K562 (cell line): Measurements from ENCODE around the gene MMP24OS. TPM values are rescaled to one million over a fixed set of nuclear protein-coding genes. Genes with fewer than 3 reads are reported as not detected.

Experiments
- ATAC-seq: fragments of 200-7000 bp; cut with Tn5 transposase; 3 replicates; pipeline ENCODE4 v1.9.1; 2020; ENCODE audit warnings: moderate library complexity
- BruUV-seq: library from RNA; stranded (reverse); fragments of 400-500 nt; replicated peaks from 2 replicates; lab custom pipeline; 2021; lab: Mats Ljungman, UMichigan
- CTCF ChIA-PET: fragments of 300-600 bp; formaldehyde crosslinking; extraction: SDS; loops from one replicate; lab custom pipeline; 2021; ENCODE audit warnings: low intra/inter-chr PET ratio; lab: Yijun Ruan, JAX
- POLR2A ChIA-PET: fragments of 300-600, 350-650 bp; sonication (Branson Sonifier 250); formaldehyde crosslinking; extraction: SDS; loops from one replicate; lab custom pipeline; 2021; ENCODE audit warnings: antibody characterized with exemption, inconsistent platforms; lab: Yijun Ruan, JAX
- DNase-seq, 4 experiments: peaks; one replicate each; pipeline versions ENCODE4 v3.0.0 to v3.0.0-alpha.2; 2011 to 2018; ENCODE audit warnings: low spot score in 3 of 4, mixed read lengths in 3 of 4; ENCODE audit errors: extremely low read depth in 1 of 4
- FAIRE-seq: peaks from 2 replicates; lab custom pipeline; 2011; peaks lifted over from hg19 to GRCh38; lab: Jason Lieb, UNC
- H2AFZ ChIP-seq: 2 replicates; pipeline ENCODE4 v1.6.0; 2011; ENCODE audit warnings: low read depth, low read length, control low read depth, inconsistent platforms
- H3K27ac ChIP-seq: fragments of 200-600 bp; 3 replicates; pipeline ENCODE4 v1.8.0; 2011; ENCODE audit warnings: low read depth, mild to moderate bottlenecking, control low read depth, inconsistent platforms, low read length, moderate library complexity, mixed read lengths; ENCODE audit errors: extremely low read depth
- H3K27me3 ChIP-seq, 2 experiments: fragments of 300-600 bp in 1 of 2; 2 replicates in 1 of 2; 3 replicates in 1 of 2; pipeline versions ENCODE4 v1.6.0 to v1.8.0; 2011; ENCODE audit warnings: inconsistent platforms in 2 of 2, low read length in 2 of 2, mild to moderate bottlenecking in 1 of 2, mixed read lengths in 1 of 2, moderate library complexity in 1 of 2; ENCODE audit not compliant: control insufficient read depth in 2 of 2, insufficient read depth in 2 of 2
- H3K36me3 ChIP-seq: fragments of 300-600 bp; 3 replicates; pipeline ENCODE4 v1.8.0; 2011; ENCODE audit warnings: mild to moderate bottlenecking, low read length, inconsistent platforms; ENCODE audit not compliant: control insufficient read depth, insufficient read depth
- H3K4me1 ChIP-seq, 2 experiments: fragments of 200-600 bp in 1 of 2; replicated peaks in 1 of 2; 2 replicates in 1 of 2; 3 replicates in 1 of 2; pipeline versions ENCODE4 v1.5.1 to v1.8.0; 2011; ENCODE audit warnings: inconsistent platforms in 2 of 2, low read length in 2 of 2, mild to moderate bottlenecking in 1 of 2, mixed read lengths in 1 of 2, moderate library complexity in 1 of 2; ENCODE audit not compliant: control insufficient read depth in 2 of 2, insufficient read depth in 2 of 2
- H3K4me2 ChIP-seq: 2 replicates; pipeline ENCODE4 v1.6.1; 2011; ENCODE audit warnings: low read length, control low read depth, inconsistent platforms, mixed read lengths; ENCODE audit not compliant: insufficient read depth
- H3K4me3 ChIP-seq: fragments of 200-600 bp; sonication (generic), shearing (Covaris generic); 2 replicates; pipeline ENCODE4 v1.5.1; 2016; ENCODE audit warnings: control low read depth, inconsistent platforms
- H3K79me2 ChIP-seq: fragments of 200-600 bp; 3 replicates; pipeline ENCODE4 v1.8.0; 2011; ENCODE audit warnings: low read length, inconsistent platforms; ENCODE audit not compliant: control insufficient read depth, insufficient read depth
- H3K9ac ChIP-seq, 2 experiments: 2 replicates each; pipeline versions ENCODE4 v1.6.0 to v1.6.1; 2011; ENCODE audit warnings: low read depth in 2 of 2, low read length in 2 of 2, control low read depth in 1 of 2, inconsistent platforms in 1 of 2, mild to moderate bottlenecking in 1 of 2, mixed read lengths in 1 of 2; ENCODE audit not compliant: insufficient read depth in 1 of 2
- H3K9me1 ChIP-seq: one replicate; pipeline ENCODE4 v1.6.0; 2011; ENCODE audit warnings: inconsistent platforms, mild to moderate bottlenecking, low read length, moderate library complexity; ENCODE audit not compliant: control insufficient read depth, insufficient read depth
- H3K9me3 ChIP-seq: replicated peaks from 2 replicates; pipeline ENCODE4 v1.5.1; 2011; ENCODE audit warnings: low read depth, low read length, inconsistent platforms; ENCODE audit not compliant: control insufficient read depth, insufficient read depth
- H4K20me1 ChIP-seq: replicated peaks from 2 replicates; pipeline ENCODE4 v1.6.1; 2011; ENCODE audit warnings: low read length, inconsistent platforms, mixed read lengths; ENCODE audit not compliant: control insufficient read depth, insufficient read depth
- ARID2 ChIP-seq: fragments of 450-650 bp; IDR thresholded peaks from 2 replicates; pipeline ENCODE4 v1.6.1; 2017; ENCODE audit warnings: antibody characterized with exemption, mild to moderate bottlenecking
- ASH1L ChIP-seq: fragments of 450-650 bp; IDR thresholded peaks from 2 replicates; pipeline ENCODE4 v1.6.1; 2018; ENCODE audit warnings: borderline replicate concordance, mild to moderate bottlenecking, low read depth; ENCODE audit not compliant: partially characterized antibody
- ELF2 ChIP-seq: fragments of 250-450 bp; sonication (Bioruptor Pico); IDR thresholded peaks from 2 replicates; pipeline ENCODE4 v1.5.0; 2021; ENCODE audit warnings: mild to moderate bottlenecking
- GTF2E2 ChIP-seq: fragments of 200-800 bp; sonication (Bioruptor generic); IDR thresholded peaks from 2 replicates; pipeline ENCODE4 v1.6.1; 2016; ENCODE audit warnings: missing genetic modification characterization, missing compliant biosample characterization
- HNRNPL ChIP-seq: fragments of 200-400 bp; formaldehyde crosslinking; IDR thresholded peaks from 2 replicates; pipeline ENCODE4 v1.6.1; 2017; ENCODE audit warnings: low read depth, mild to moderate bottlenecking, low read length
- KDM4B ChIP-seq, 2 experiments: fragments of 450-650 bp in 1 of 2; sonication (generic) in 1 of 2; IDR thresholded peaks; 2 replicates each; pipeline ENCODE4 v1.6.1; 2016 to 2017; ENCODE audit warnings: borderline replicate concordance in 2 of 2, antibody characterized with exemption in 1 of 2, low read depth in 1 of 2, mild to moderate bottlenecking in 1 of 2
- NFIX ChIP-seq: fragments of 250-450 bp; sonication (Bioruptor Pico); IDR thresholded peaks from 2 replicates; pipeline ENCODE4 v1.4.0; 2020; ENCODE audit warnings: low read depth, mild to moderate bottlenecking, moderate library complexity
- ZBTB17 ChIP-seq: fragments of 450-650 bp; formaldehyde crosslinking; IDR thresholded peaks from 2 replicates; pipeline ENCODE4 v1.4.0; 2020; ENCODE audit warnings: mild to moderate bottlenecking
- ZBTB34 ChIP-seq: fragments of 250-450 bp; sonication (Bioruptor Pico); IDR thresholded peaks from 2 replicates; pipeline ENCODE4 v1.8.0; 2021; ENCODE audit warnings: mild to moderate bottlenecking, moderate library complexity
- ZBTB43 ChIP-seq: sonication (generic); formaldehyde crosslinking; IDR thresholded peaks from 2 replicates; pipeline ENCODE4 v1.8.0; 2023; ENCODE audit warnings: mild to moderate bottlenecking, missing genetic modification reagents
- ZC3H11A ChIP-seq: IDR thresholded peaks from 2 replicates; pipeline ENCODE4 v1.6.1; 2012; ENCODE audit warnings: low read depth, low read length, improper control_type of control experiment
- WGBS: fragments of 100-300 bp; shearing (Covaris generic); methylation state at CpG from one replicate; pipeline ENCODE4 v1.1.6; 2016; ENCODE audit warnings: low coverage, mixed read lengths; ENCODE audit not compliant: insufficient coverage; ENCODE audit errors: missing lambda C conversion rate; 5-methylcytosine and 5-hydroxymethylcytosine counted together
- in situ Hi-C: fragments of 300-500 bp; cut with MboI; formaldehyde crosslinking; loops from 4 replicates; pipeline ENCODE4 v1.15.0; 2018; ENCODE audit warnings: inconsistent platforms, mixed read lengths
- intact Hi-C: fragments of 100-400 bp; cut with micrococcal nuclease; formaldehyde crosslinking; loops from 2 replicates; pipeline ENCODE4 v1.14.2; 2022
- polyA plus RNA-seq, 8 experiments: library from polyadenylated mRNA; depleted of rRNA in 4 of 8; stranded (reverse) in 5 of 8; unstranded in 3 of 8; fragments of >200 nt; fragmentation: Nextera tagmentation in 2 of 8; fragmentation: Illumina TruSeq in 1 of 8; extraction: Ambion mirVana in 2 of 8; extraction: Trizol in 1 of 8; gene quantifications; 2 replicates each; pipeline versions ENCODE4 v1.2.1 to v1.2.3, GENCODE V29; 2011 to 2014; ENCODE audit warnings: inconsistent platforms in 1 of 8, missing spikeins in 1 of 8
- total RNA-seq, 7 experiments: library from RNA; depleted of rRNA in 6 of 7; stranded (reverse); fragments of >200 nt in 6 of 7; fragmentation: Illumina TruSeq in 2 of 7; extraction: Trizol in 2 of 7; gene quantifications; 2 replicates each; pipeline versions ENCODE4 v1.2.1 to v1.2.3, GENCODE V29; 2011 to 2021; ENCODE audit warnings: low replicate concordance in 1 of 7

Gene MMP24OS
- total and polyA plus RNA-seq, 9 of the 15 experiments (the other 6 are each of a cell fraction or from before 2014, with no cell fraction given), result 0.92 to 41.5 (median 11.4) TPM

GRCh38 chr20:35246723-35247122, 31.2 kb downstream of the MMP24OS start:
- no peak overlapping the region for H3K4me2 ChIP-seq
- CTCF ChIA-PET, result no interaction called here

More at GRCh38 chr20:35246723-35247122, 31.2 kb downstream of the MMP24OS start:
- Histone ChIP-seq H3K27me3 (peaks cover 14 to 39% of the 10 kb centered on the region in 2 experiments; a peak in 4 of 5 replicates), H3K27ac (no peak overlapping the region), H3K79me2 (no peaks in the 10 kb centered on the region), H3K4me1 (peaks cover 0 to 2% of the 10 kb centered on the region in 2 experiments; a peak in 2 of 5 replicates)
- POLR2A ChIA-PET, result interaction anchor here (0.7 kb wide), 1 partner anchor 38 kb away, joined by 3 read pairs; the partner anchor contains the start of gene EIF6
- BruUV-seq, result no TSS peak
- FAIRE-seq, result no peak
- 11% methylated on average over 12 of the region's 12 CpGs for WGBS
- TF ChIP-seq ELF2 (CRISPR knock-in tag) (no peak), ARID2 (no peak), KDM4B (IDR thresholded peaks at IDR 0.05; ENCODE audit: borderline replicate concordance in 2 of 2, low read depth in 1 of 2) (no peak), ZBTB43 (no peak), NFIX (no peak), HNRNPL (no peak), GTF2E2 (no peak), ZC3H11A (no peak), ZBTB34 (CRISPR knock-in tag) (no peak), ASH1L (no peak), ZBTB17 (CRISPR knock-in tag) (no peak)
- TF ChIP-seq, all 486 proteins: peak for 0
- H3K9ac ChIP-seq, result no peak overlapping the region
- intact Hi-C loops (no loop called here), in situ Hi-C loops (loop anchor here (10.0 kb wide), 1 partner anchor 392 kb away; no protein-coding TSS in a partner anchor)
- peaks cover 3% of the 10 kb centered on the region; the same call in 1 of the 2 replicates for H4K20me1 ChIP-seq
- no peak overlapping the region for H2AFZ ChIP-seq
- H3K36me3 ChIP-seq, result no peaks in the 10 kb centered on the region
- H3K4me3 ChIP-seq, result no peak overlapping the region
- no peak; the same call in 2 of the 3 replicates for ATAC-seq
- DNase-seq, result no peak
- no peaks in the 10 kb centered on the region for H3K9me3 ChIP-seq
- no peaks in the 10 kb centered on the region for H3K9me1 ChIP-seq
